ENCODE measurements around the gene RPL28. TPM values are rescaled to one million over a fixed set of nuclear protein-coding genes. Genes with fewer than 3 reads are reported as not detected.

RPL28 gene
- total RNA-seq, 1 experiment from 2014 or later: 543 TPM

Other genes starting within 250 kb of the RPL28 start
- 0.34 and 3.4 TPM in 2 replicates for gene TNNT1, start 236.7 kb upstream of the RPL28 start, total RNA-seq (2014; rRNA removed; shearing (Covaris generic))
- not detected in 2 replicates for gene TNNI3, start 228.2 kb upstream of the RPL28 start, total RNA-seq (2014; rRNA removed; shearing (Covaris generic))
- gene DNAAF3, start 219.3 kb upstream of the RPL28 start, total RNA-seq (2014; rRNA removed; shearing (Covaris generic)): 0.18 and 3.2 TPM in 2 replicates
- not detected in 2 replicates for gene SYT5, start 205.6 kb upstream of the RPL28 start, total RNA-seq (2014; rRNA removed; shearing (Covaris generic))
- 1.4 and 2.0 TPM in 2 replicates for gene PTPRH, start 176.4 kb upstream of the RPL28 start, total RNA-seq (2014; rRNA removed; shearing (Covaris generic))
- gene TMEM86B, start 157.2 kb upstream of the RPL28 start, total RNA-seq (2014; rRNA removed; shearing (Covaris generic)): 0.94 and 1.8 TPM in 2 replicates
- gene PPP6R1, start 126.9 kb upstream of the RPL28 start, total RNA-seq (2014; rRNA removed; shearing (Covaris generic)): 33.6 and 48.0 TPM in 2 replicates
- gene HSPBP1, start 105.8 kb upstream of the RPL28 start, total RNA-seq (2014; rRNA removed; shearing (Covaris generic)): 43.5 and 51.4 TPM in 2 replicates
- gene BRSK1, start 101.9 kb upstream of the RPL28 start, total RNA-seq (2014; rRNA removed; shearing (Covaris generic)): 8.5 and 10.3 TPM in 2 replicates
- gene TMEM150B, start 60.6 kb upstream of the RPL28 start, total RNA-seq (2014; rRNA removed; shearing (Covaris generic)): not detected in 2 replicates
- gene KMT5C, start 46.1 kb upstream of the RPL28 start, total RNA-seq (2014; rRNA removed; shearing (Covaris generic)): 4.0 and 6.8 TPM in 2 replicates
- 0.11 TPM in 1 of 2 replicates, not detected in the other for gene COX6B2, start 31.2 kb upstream of the RPL28 start, total RNA-seq (2014; rRNA removed; shearing (Covaris generic))
- 0.03 TPM in 1 of 2 replicates, not detected in the other for gene GARIN5B, start 22.7 kb upstream of the RPL28 start, total RNA-seq (2014; rRNA removed; shearing (Covaris generic))
- gene IL11, start 15.5 kb upstream of the RPL28 start, total RNA-seq (2014; rRNA removed; shearing (Covaris generic)): 116 and 141 TPM in 2 replicates
- not detected in 2 replicates for gene TMEM190, start 9.1 kb upstream of the RPL28 start, total RNA-seq (2014; rRNA removed; shearing (Covaris generic))
- not detected in 2 replicates for gene TMEM238, start 1.6 kb upstream of the RPL28 start, total RNA-seq (2014; rRNA removed; shearing (Covaris generic))
- 509 and 518 TPM in 2 replicates for gene UBE2S, start 21.9 kb downstream of the RPL28 start, total RNA-seq (2014; rRNA removed; shearing (Covaris generic))
- not detected in 2 replicates for gene SHISA7, start 57.4 kb downstream of the RPL28 start, total RNA-seq (2014; rRNA removed; shearing (Covaris generic))
- 71.7 and 97.3 TPM in 2 replicates for gene ISOC2, start 75.7 kb downstream of the RPL28 start, total RNA-seq (2014; rRNA removed; shearing (Covaris generic))
- gene C19orf85, start 78.8 kb downstream of the RPL28 start, total RNA-seq (2014; rRNA removed; shearing (Covaris generic)): not detected in 2 replicates
- gene ZNF628, start 90.7 kb downstream of the RPL28 start, total RNA-seq (2014; rRNA removed; shearing (Covaris generic)): 1.1 and 4.1 TPM in 2 replicates
- 10.9 and 12.1 TPM in 2 replicates for gene NAT14, start 99.3 kb downstream of the RPL28 start, total RNA-seq (2014; rRNA removed; shearing (Covaris generic))
- gene SSC5D, start 102.5 kb downstream of the RPL28 start, total RNA-seq (2014; rRNA removed; shearing (Covaris generic)): not detected in 2 replicates
- not detected in 2 replicates for gene SBK2, start 151.2 kb downstream of the RPL28 start, total RNA-seq (2014; rRNA removed; shearing (Covaris generic))
- gene SBK3, start 159.6 kb downstream of the RPL28 start, total RNA-seq (2014; rRNA removed; shearing (Covaris generic)): 0.32 TPM in 1 of 2 replicates, not detected in the other
- 7.2 and 12.7 TPM in 2 replicates for gene ZNF579, start 194.9 kb downstream of the RPL28 start, total RNA-seq (2014; rRNA removed; shearing (Covaris generic))
- gene FIZ1, start 213.6 kb downstream of the RPL28 start, total RNA-seq (2014; rRNA removed; shearing (Covaris generic)): 2.4 and 5.4 TPM in 2 replicates
- 3.8 and 15.5 TPM in 2 replicates for gene ZNF524, start 214.4 kb downstream of the RPL28 start, total RNA-seq (2014; rRNA removed; shearing (Covaris generic))
- gene ZNF865, start 219.7 kb downstream of the RPL28 start, total RNA-seq (2014; rRNA removed; shearing (Covaris generic)): 0.63 and 1.4 TPM in 2 replicates
- gene ZNF784, start 238.6 kb downstream of the RPL28 start, total RNA-seq (2014; rRNA removed; shearing (Covaris generic)): 4.7 and 10.2 TPM in 2 replicates